HepG2 (cell line): ENCODE data around the gene DNM1L. TPM values are rescaled to one million over a fixed set of nuclear protein-coding genes. Genes with fewer than 3 reads are reported as not detected.
A peak's percentile ranks its signal among the peaks of the same experiment; 100 is the strongest.

Experiments used
- BCL6 ChIP-seq: IDR thresholded peaks from 2 replicates; pipeline ENCODE4 v1.6.1; 2016; ENCODE audit warnings: missing genetic modification reagents, missing compliant biosample characterization
- ELF1 ChIP-seq: sonication (generic); formaldehyde crosslinking; IDR thresholded peaks from 2 replicates; pipeline ENCODE4 v1.4.0; 2020; ENCODE audit warnings: missing genetic modification reagents
- ELF4 ChIP-seq: sonication (generic); formaldehyde crosslinking; IDR thresholded peaks from 2 replicates; pipeline ENCODE4 v1.5.0; 2020; ENCODE audit warnings: missing genetic modification reagents, mild to moderate bottlenecking, moderate library complexity, borderline replicate concordance
- FOXC1 ChIP-seq: sonication (generic); formaldehyde crosslinking; IDR thresholded peaks from 2 replicates; pipeline ENCODE4 v1.8.0; 2022; ENCODE audit warnings: mild to moderate bottlenecking, missing genetic modification reagents, borderline replicate concordance
- GATAD1 ChIP-seq: IDR thresholded peaks from 2 replicates; pipeline ENCODE4 v1.6.1; 2016; ENCODE audit warnings: missing genetic modification reagents, missing compliant biosample characterization
- GPN1 ChIP-seq: sonication (generic); formaldehyde crosslinking; IDR thresholded peaks from 2 replicates; pipeline ENCODE4 v1.5.1; 2020; ENCODE audit warnings: missing genetic modification reagents, borderline replicate concordance
- HOXA5 ChIP-seq: sonication (generic); formaldehyde crosslinking; IDR thresholded peaks from 2 replicates; pipeline ENCODE4 v1.4.0; 2020; ENCODE audit warnings: missing genetic modification reagents
- POLR2A ChIP-seq, 2 experiments: IDR thresholded peaks; 2 replicates each; pipeline ENCODE4 v1.6.1; 2011; ENCODE audit warnings: low read depth in 2 of 2, low read length in 2 of 2, mild to moderate bottlenecking in 1 of 2, moderate library complexity in 1 of 2; ENCODE audit not compliant: insufficient read depth in 1 of 2
- RXRB ChIP-seq: IDR thresholded peaks from 2 replicates; pipeline ENCODE4 v1.6.1; 2016; ENCODE audit warnings: borderline replicate concordance, missing genetic modification reagents, missing compliant biosample characterization
- ZC3H13 ChIP-seq: sonication (generic); formaldehyde crosslinking; IDR thresholded peaks from 2 replicates; pipeline ENCODE4 v1.8.1; 2023; ENCODE audit warnings: mild to moderate bottlenecking, missing genetic modification reagents, moderate library complexity
- ZC3H4 ChIP-seq: sonication (generic); formaldehyde crosslinking; IDR thresholded peaks from 2 replicates; pipeline ENCODE4 v1.4.0; 2020; ENCODE audit warnings: missing genetic modification reagents, borderline replicate concordance
- ZFP62 ChIP-seq: sonication (generic); formaldehyde crosslinking; IDR thresholded peaks from 2 replicates; pipeline ENCODE4 v1.4.0; 2020; ENCODE audit warnings: missing genetic modification reagents
- ZKSCAN5 ChIP-seq: sonication (generic); formaldehyde crosslinking; IDR thresholded peaks from 2 replicates; pipeline ENCODE4 v1.5.1; 2020; ENCODE audit warnings: mild to moderate bottlenecking, missing genetic modification reagents
- ZNF225 ChIP-seq: sonication (generic); formaldehyde crosslinking; IDR thresholded peaks from 2 replicates; pipeline ENCODE4 v1.4.0; 2020; ENCODE audit warnings: mild to moderate bottlenecking, missing genetic modification reagents
- ZNF562 ChIP-seq: sonication (generic); formaldehyde crosslinking; IDR thresholded peaks from 2 replicates; pipeline ENCODE4 v1.8.0; 2022; ENCODE audit warnings: missing genetic modification reagents, borderline replicate concordance
- ZNF768 ChIP-seq: sonication (generic); formaldehyde crosslinking; IDR thresholded peaks from 2 replicates; pipeline ENCODE4 v1.4.0; 2020; ENCODE audit warnings: missing genetic modification reagents
- polyA plus RNA-seq, 8 experiments: library from polyadenylated mRNA; depleted of rRNA in 3 of 8; stranded (reverse) in 7 of 8; unstranded in 1 of 8; fragments of >200 nt; fragmentation: Illumina TruSeq in 4 of 8; extraction: Trizol in 4 of 8; gene quantifications; 2 replicates each; pipeline versions ENCODE4 v1.2.1 to v1.2.3, GENCODE V29; 2011 to 2016; ENCODE audit warnings: low read depth in 4 of 8, missing spikeins in 1 of 8, mixed read lengths in 1 of 8; ENCODE audit not compliant: insufficient read depth in 1 of 8
- total RNA-seq, 5 experiments: library from RNA; depleted of rRNA; stranded (reverse); fragments of >200 nt; fragmentation: Illumina TruSeq; extraction: Trizol; gene quantifications; 2 replicates each; pipeline ENCODE4 v1.2.3, GENCODE V29; 2016; ENCODE audit warnings: low read depth in 1 of 5
- TF ChIP-seq, protein P1 (sequence below): IDR thresholded peaks from 2 replicates; pipeline ENCODE4 v1.6.1; 2018; ENCODE audit warnings: missing genetic modification reagents
- TF ChIP-seq, protein P2 (sequence below): sonication (generic); formaldehyde crosslinking; IDR thresholded peaks from 2 replicates; pipeline ENCODE4 v1.5.0; 2020; ENCODE audit warnings: mild to moderate bottlenecking, missing genetic modification reagents, moderate library complexity
- TF ChIP-seq, protein P3 (sequence below): sonication (generic); formaldehyde crosslinking; IDR thresholded peaks from 2 replicates; pipeline ENCODE4 v1.4.0; 2020; ENCODE audit warnings: missing genetic modification reagents, borderline replicate concordance
- TF ChIP-seq, protein P4 (sequence below): IDR thresholded peaks from 2 replicates; pipeline ENCODE4 v1.4.0; 2020; ENCODE audit warnings: mild to moderate bottlenecking, missing genetic modification reagents
- TF ChIP-seq, protein P5 (sequence below): sonication (generic); formaldehyde crosslinking; IDR thresholded peaks from 2 replicates; pipeline ENCODE4 v1.8.1; 2023; ENCODE audit warnings: mild to moderate bottlenecking, moderate library complexity, missing genetic modification reagents

DNM1L gene
- total and polyA plus RNA-seq, 2 of the 13 experiments (the other 11 are each of a cell fraction or from before 2014, with no cell fraction given) = 35.9 to 65.8 TPM

DNA sequence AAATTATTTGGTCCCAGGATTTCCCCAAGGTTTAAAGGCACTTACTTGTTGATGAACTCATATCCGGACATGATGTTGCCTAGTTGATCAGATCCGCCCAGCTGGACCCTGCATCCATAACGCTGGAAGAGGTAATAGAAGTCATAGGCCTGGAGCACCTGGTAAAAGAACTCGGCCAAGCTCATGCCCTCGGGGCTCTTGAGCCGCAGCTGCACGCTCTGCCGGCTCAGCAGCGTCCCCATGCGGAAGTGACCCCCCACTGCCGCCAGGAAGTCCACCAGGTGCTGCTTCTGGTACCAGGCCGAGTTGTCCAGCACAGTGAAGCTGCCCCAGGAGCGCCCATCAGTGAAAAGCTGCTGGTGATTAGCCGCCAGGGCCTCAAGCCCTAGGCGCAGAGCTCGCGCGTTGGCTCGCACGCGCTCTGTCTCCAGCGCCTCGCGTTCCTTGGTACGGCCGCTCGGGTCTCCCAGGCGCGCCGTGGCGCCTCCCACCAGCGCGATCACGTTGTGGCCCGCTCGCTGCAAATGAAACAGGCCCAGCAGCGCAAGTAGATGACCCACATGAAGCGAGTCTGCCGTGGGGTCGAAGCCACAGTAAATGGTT, 76.1 kb downstream of the DNM1L start (continued):
- TF ChIP-seq, protein P1, sequence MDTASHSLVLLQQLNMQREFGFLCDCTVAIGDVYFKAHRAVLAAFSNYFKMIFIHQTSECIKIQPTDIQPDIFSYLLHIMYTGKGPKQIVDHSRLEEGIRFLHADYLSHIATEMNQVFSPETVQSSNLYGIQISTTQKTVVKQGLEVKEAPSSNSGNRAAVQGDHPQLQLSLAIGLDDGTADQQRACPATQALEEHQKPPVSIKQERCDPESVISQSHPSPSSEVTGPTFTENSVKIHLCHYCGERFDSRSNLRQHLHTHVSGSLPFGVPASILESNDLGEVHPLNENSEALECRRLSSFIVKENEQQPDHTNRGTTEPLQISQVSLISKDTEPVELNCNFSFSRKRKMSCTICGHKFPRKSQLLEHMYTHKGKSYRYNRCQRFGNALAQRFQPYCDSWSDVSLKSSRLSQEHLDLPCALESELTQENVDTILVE (CRISPR knock-in tag) = 0 out of 2 replicates have a peak, but pooled peaks have one; percentile 15
- TF ChIP-seq ZC3H4 (CRISPR knock-in tag) = no peak; the same call in 1 of the 2 replicates
- TF ChIP-seq, protein P2, sequence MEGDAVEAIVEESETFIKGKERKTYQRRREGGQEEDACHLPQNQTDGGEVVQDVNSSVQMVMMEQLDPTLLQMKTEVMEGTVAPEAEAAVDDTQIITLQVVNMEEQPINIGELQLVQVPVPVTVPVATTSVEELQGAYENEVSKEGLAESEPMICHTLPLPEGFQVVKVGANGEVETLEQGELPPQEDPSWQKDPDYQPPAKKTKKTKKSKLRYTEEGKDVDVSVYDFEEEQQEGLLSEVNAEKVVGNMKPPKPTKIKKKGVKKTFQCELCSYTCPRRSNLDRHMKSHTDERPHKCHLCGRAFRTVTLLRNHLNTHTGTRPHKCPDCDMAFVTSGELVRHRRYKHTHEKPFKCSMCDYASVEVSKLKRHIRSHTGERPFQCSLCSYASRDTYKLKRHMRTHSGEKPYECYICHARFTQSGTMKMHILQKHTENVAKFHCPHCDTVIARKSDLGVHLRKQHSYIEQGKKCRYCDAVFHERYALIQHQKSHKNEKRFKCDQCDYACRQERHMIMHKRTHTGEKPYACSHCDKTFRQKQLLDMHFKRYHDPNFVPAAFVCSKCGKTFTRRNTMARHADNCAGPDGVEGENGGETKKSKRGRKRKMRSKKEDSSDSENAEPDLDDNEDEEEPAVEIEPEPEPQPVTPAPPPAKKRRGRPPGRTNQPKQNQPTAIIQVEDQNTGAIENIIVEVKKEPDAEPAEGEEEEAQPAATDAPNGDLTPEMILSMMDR = peak; percentile 94
- 0 out of 2 replicates have a peak, but pooled peaks have one; percentile 4 for TF ChIP-seq HOXA5 (CRISPR knock-in tag)
- TF ChIP-seq, protein P3, sequence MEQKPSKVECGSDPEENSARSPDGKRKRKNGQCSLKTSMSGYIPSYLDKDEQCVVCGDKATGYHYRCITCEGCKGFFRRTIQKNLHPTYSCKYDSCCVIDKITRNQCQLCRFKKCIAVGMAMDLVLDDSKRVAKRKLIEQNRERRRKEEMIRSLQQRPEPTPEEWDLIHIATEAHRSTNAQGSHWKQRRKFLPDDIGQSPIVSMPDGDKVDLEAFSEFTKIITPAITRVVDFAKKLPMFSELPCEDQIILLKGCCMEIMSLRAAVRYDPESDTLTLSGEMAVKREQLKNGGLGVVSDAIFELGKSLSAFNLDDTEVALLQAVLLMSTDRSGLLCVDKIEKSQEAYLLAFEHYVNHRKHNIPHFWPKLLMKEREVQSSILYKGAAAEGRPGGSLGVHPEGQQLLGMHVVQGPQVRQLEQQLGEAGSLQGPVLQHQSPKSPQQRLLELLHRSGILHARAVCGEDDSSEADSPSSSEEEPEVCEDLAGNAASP (CRISPR knock-in tag) = 0 out of 2 replicates have a peak, but pooled peaks have one; percentile 13
- TF ChIP-seq ZNF562 (CRISPR knock-in tag) = no peak
- peak; percentile 23; the same call in 1 of the 2 replicates for TF ChIP-seq RXRB (CRISPR knock-in tag)
- no peak for TF ChIP-seq ZKSCAN5 (CRISPR knock-in tag)
- no peak for TF ChIP-seq ZFP62 (CRISPR knock-in tag)
- peak; percentile 79 for TF ChIP-seq FOXC1
- peak; percentile 68; the same call in 1 of the 2 replicates for TF ChIP-seq ZC3H13 (CRISPR knock-in tag)
- no peak for TF ChIP-seq BCL6 (CRISPR knock-in tag)
- 0 out of 4 replicates have a peak, but pooled peaks of 1 of the 2 experiments have one; percentile 15 for TF ChIP-seq POLR2A (IDR thresholded peaks at IDR 0.05; ENCODE audit: insufficient read depth in 1 of 2, low read depth in 2 of 2, low read length in 2 of 2)
- TF ChIP-seq GATAD1 (CRISPR knock-in tag) = 0 out of 2 replicates have a peak, but pooled peaks have one; percentile 17
- peak; percentile 44; the same call in 1 of the 2 replicates for TF ChIP-seq ZNF225 (CRISPR knock-in tag)
- TF ChIP-seq ELF1 = peak; percentile 90
- TF ChIP-seq, protein P4, sequence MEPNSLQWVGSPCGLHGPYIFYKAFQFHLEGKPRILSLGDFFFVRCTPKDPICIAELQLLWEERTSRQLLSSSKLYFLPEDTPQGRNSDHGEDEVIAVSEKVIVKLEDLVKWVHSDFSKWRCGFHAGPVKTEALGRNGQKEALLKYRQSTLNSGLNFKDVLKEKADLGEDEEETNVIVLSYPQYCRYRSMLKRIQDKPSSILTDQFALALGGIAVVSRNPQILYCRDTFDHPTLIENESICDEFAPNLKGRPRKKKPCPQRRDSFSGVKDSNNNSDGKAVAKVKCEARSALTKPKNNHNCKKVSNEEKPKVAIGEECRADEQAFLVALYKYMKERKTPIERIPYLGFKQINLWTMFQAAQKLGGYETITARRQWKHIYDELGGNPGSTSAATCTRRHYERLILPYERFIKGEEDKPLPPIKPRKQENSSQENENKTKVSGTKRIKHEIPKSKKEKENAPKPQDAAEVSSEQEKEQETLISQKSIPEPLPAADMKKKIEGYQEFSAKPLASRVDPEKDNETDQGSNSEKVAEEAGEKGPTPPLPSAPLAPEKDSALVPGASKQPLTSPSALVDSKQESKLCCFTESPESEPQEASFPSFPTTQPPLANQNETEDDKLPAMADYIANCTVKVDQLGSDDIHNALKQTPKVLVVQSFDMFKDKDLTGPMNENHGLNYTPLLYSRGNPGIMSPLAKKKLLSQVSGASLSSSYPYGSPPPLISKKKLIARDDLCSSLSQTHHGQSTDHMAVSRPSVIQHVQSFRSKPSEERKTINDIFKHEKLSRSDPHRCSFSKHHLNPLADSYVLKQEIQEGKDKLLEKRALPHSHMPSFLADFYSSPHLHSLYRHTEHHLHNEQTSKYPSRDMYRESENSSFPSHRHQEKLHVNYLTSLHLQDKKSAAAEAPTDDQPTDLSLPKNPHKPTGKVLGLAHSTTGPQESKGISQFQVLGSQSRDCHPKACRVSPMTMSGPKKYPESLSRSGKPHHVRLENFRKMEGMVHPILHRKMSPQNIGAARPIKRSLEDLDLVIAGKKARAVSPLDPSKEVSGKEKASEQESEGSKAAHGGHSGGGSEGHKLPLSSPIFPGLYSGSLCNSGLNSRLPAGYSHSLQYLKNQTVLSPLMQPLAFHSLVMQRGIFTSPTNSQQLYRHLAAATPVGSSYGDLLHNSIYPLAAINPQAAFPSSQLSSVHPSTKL = no peak
- no peak for TF ChIP-seq GPN1 (CRISPR knock-in tag)
- TF ChIP-seq ZNF768 (CRISPR knock-in tag) = peak; percentile 76
- TF ChIP-seq, protein P5, sequence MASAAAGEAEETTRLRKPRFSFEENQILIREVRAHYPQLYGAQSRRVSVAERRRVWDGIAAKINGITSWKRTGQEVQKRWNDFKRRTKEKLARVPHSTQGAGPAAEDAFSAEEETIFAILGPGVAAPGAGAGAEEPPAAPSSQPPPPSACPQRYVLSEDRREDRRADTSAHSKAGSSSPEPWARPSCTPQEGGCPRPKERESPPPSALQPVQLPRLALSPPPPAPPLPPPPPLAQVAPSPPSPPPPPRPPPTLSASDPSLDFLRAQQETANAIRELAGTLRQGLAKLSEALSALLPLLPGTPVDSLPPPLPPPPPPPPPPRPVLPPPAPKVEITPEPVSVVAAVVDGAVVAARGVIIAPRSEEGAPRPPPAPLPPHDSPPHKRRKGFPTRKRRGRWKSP (CRISPR knock-in tag) = peak; percentile 68; the same call in 1 of the 2 replicates
- TF ChIP-seq ELF4 = no peak
